ENCODE results near the gene CDK5RAP2.

Gene CDK5RAP2

DNA sequence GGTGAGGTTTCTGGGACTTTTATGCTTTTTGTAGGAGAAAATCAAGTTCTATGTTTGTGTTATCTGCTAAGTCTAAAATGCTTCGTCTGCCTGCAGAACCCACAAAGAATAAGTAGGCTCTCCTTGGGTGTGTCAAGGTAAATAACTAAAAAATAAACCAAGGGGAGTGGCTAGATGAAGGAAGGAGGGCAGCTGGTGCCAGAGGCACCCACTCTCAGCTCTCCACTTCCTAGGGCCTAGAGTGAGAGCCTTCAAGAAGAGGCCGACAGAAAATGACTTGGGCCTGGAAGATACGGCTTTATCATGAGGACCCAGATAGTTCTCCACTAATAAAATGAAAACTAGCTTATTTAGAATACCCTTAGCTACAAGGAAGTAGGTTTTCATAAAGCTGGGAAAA is 147.4 kb downstream of the CDK5RAP2 start:
- no peak for DNase-seq

DNA sequence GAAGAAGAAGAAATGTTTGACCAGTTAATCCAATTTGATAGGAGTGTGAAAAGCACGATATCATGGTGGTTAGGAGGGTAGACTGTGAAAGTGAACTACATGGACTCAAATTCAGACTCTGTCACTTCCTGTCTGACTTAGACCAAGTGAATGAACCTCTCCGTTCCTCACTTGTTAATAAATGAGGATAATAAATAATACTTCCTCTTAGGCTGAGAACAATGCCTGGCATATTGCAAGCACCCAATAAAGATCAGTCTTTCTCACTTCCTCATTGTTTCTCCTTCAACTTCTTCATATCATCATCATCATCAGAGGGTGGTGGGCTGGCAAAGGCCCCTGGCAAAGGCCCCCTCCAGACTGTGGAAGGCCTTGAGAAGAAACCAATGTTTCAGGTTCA is 148.7 kb downstream of the CDK5RAP2 start:
- no peak for DNase-seq

DNA sequence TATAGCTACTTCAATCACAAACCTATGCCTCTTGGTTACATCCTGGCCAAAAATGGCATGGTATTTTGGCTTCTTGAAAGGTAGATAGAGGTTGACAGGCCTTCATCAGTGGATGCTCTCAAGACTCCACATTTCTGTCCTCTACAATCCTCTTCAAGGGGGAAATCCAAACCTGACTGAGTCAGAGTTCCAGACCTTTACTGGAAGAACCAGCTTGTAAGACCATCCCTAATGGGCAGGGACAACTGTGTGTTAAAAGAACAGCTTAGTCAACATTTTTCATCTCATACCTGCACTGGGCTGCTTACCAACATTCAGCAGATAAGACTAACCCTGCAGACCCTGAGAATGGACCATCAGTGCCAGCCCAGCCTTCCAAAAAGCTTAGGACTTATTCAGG is 155.7 kb downstream of the CDK5RAP2 start:
- DNase-seq: no peak

DNA sequence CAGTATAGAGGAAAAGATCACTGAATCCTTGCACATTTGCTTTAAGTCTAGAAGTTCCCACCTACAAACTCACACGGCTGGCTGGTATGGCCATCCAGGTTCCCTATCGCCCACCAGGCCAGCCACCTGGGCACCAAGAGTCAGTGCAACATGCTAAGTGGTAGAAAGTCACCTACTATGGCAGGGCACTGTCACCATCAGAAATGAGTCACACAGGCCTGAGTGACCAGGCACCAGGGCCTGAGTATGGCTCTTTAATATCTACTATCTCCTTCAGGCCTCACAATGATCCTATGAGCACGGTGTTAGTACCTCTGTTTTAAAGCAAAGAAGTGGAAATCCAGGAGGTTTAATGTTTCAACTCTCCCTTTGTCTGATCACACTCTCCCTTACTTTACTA is 156.2 kb downstream of the CDK5RAP2 start:
- DNase-seq: no peak

DNA sequence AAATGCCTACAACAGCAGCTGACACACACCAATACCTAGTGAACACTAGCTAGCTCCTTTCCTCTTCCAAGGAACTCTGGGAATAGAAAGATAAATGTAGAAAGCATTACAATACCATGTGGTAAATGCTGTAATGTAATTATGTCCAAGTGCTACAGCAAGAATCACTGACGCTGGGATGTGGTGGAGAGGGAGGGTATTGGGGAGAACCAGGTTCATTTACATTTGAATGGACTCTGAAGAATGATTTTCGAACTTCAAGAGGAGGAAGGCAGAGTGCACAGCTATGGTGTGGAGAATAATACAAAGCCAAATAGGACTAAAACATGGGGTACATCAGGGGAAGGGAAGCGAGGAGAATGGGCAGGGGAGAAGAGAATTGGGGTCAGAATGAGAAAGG is 158.0 kb downstream of the CDK5RAP2 start:
- no peak for DNase-seq

DNA sequence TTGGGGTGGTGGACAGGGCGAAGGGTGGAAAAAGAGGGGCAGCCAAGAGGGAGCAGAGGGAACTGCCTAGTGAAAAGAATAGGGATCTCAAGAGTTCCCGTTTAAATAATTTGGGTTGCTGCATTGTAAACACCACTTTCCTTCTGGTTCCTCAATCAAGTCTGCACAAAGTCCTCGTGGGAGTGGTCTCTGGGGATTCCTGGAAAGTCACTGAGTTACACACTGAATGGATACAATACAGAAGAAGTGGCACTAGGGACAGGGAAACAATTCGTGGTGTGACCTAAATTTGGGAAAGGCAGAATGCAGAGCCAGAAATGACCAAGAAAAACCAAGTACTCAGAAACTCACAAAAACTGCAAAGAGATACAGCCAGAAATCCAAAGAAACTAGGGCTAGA is 161.7 kb downstream of the CDK5RAP2 start:
- DNase-seq: no peak

DNA sequence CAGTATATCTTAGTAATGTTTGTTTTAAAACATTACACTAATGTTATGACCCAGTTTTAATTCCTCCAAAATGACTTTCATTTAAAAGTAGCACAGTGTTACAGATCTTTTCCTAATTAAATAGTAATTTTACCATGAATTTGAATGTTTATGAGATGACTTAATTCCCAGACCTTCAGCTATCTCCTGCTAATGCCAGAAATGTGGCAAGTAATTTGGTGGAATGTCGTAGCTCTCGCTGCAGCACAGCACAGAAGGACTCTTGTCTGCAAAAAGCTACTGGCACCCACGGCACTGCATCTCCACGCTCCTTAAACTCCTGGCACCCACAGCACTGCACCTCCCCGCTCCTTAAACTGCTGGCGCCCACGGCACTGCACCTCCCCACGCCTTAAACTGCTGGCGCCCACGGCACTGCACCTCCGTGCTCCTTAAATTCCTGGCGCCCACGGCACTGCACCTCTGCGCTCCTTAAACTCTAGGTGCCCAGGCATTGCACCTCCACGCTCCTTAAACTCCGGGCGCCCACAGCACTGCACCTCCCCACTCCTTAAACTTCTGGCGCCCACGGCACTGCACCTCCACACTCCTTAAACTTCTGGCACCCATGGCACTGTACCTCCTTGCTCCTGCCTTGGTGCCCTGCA is 163.1 kb downstream of the CDK5RAP2 start:
- DNase-seq: no peak

DNA sequence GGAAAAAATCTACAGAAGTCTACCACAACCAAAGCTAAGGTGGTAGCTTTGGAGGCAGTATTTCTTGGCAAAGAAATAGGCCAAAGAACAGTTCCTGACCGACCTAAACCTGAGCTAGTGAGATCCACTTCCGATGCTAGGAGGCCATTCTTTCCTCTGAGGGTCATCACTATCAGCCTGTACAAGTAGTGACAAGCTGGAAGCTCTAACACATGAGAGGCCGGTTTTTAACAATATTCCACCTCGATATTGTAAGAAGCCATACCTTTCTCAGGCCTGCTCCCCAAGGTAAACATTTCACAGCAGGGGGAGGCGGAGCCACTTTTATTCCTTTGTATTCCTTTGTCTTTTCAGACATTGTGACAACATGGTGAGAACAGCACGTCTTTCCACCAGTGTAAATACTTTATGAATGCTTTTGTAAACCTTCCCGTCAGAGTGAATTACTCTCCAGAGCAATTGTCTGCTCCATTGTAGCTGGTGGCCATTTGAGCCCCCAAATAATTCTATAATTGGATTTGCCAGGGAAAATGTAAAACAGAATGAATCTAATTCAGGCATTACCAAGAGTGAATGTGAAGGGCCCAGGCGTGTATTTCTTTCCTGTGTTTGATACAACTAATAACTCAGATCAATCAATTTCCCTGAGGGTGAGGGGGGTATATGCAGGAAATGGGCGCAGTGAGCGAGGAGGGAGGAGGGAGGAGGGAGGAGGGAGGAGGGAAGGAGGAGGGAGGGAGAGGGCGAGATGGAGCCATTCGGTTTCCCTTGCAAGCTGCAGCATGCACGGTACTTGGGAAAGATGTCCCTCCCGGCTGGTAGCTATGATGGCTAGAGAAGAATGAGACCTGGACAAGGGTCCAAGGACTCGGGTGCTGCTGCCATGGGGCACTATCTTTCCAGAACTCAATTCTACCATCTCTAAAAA is 166.6 kb downstream of the CDK5RAP2 start:
- peak; percentile 96 for DNase-seq

DNA sequence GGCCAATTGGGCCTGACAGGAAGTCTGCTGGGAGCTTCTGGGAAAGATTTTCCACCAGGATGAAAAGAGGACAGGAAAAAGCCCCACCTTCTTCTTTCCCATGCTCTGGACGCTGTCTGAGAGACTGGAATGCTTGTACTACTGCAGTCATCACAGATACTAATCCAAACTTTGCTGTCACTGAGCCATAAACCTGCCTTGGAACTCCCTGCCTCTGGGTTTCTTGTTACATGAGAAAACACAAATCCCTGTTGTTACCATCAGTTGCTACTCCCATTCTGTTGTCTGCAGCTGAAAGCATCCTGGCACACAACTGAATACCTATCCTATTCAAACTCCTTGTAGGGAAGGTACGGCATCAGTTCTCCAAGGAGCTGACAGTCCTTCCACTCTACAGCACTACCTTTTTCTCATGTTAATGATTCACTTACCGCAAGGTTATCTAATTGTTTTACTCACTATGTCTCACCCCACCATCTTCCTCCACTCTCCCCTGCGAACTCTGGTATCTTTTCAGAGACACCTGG is 167.5 kb downstream of the CDK5RAP2 start:
- no peak for DNase-seq

DNA sequence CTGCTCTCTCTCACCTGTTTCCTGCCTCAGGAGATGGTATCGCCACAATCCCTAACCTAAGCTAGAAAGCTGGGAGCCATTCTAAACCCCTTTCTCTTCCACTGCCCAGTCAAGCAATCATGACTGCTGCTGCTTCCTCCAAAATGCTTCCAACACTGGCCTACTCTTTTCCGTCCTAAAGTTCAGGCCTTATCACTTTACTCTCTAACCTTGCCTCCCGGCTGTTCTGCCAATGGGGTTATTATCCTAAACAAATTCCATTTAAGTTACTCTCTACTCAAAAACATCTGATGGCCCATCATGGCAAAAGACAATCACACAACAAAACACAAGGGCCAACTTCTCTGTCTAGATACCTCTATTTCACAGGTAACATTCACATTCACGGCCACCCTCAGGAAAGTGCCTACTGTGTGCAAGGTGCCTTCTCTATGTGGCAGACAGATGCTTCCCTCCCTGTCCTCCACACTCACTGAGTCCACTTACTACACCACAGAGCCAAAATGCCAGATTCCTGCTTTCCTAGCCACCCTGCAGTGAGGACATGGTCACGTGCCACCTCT is 168.0 kb downstream of the CDK5RAP2 start:
- no peak for DNase-seq

DNA sequence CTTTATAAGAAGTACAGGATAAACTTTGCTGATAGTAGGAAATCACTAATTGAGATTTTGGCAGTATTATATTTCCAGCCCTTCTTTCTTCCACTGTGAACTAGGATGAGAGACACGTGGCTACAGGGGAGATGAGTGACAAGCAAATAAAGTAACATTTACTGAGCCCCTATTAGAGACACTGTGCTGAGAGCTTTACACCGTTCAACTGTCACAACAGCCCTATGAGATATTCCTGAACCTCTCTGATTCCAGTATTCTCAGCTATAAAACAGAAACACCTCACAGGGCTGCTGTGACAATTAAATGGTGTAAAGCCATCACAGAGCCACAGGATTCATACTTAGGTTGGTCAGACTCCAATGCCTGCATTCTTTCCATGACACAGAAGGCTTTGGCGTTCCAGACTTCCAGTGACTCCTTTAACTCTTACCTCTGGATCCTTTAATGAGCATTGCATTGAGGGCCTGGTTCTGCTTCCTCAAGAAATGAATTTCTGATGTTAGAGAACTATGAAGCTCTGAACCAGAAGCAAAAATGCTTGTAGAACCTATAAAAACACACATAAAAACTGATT is 169.0 kb downstream of the CDK5RAP2 start:
- no peak for DNase-seq

DNA sequence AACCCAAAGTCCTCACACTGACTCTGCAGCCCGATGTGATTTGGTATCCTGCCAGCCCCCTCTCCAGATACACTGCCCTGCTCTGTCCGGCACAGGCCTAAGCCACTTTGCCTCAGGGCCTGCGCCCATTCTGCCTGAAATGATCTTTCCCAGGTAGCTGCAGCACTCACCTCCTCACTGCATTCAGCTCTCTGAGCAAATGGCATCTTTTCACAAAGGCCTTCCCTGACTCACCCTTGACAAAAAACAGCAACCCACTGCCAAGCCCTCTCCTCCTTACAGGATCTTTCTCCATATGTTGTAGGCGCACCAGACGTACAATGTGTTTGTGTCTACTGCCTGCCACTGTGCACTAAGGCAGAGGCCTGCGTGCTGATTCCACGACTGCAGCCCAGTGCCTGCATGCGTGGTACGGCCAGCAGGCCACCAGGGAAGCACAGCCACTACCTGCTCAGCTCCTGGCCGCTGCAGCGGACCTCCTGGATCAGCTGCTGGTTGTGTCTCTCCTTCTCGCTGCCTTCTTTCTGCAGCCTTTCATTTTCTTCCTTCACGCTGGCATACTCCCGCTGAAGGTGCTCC is 171.2 kb downstream of the CDK5RAP2 start:
- DNase-seq: no peak

DNA sequence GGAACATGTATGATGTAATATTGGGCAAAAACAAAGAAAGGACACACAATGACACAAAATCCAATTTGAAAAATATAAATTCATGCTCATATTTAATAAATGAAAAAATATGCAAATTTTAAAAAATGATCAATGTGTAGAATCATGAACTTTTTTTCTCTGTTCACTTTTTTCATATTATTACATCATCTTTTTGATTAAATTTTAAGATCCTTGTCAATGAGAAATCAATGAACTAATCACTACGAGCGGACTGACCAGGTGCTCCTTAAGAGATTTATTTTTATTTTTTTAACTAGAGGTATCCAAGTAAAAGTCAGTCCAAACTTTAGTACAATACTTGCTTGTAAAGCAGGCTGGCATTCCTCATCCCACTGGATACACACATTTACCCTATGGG is 174.1 kb downstream of the CDK5RAP2 start:
- no peak for DNase-seq

DNA sequence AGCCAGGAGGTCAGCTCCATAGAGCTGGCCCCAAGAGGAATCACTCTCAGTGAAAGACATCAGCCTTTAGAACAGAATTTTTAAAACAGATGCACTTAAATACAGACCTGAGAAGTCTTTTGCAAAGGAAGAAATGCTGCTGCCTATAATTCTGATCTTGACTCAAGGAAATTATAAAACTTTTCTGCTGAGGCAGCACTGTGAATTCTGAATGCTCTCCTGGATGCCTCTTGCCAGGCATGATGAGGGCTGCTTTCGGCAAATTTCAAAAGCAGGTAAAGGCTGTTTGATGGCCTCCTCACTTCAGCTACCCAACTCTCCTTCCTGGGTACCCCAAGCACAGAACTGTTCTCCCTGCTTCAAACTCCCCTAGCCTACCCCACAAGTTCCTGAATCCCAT is 174.8 kb downstream of the CDK5RAP2 start:
- no peak for DNase-seq

DNA sequence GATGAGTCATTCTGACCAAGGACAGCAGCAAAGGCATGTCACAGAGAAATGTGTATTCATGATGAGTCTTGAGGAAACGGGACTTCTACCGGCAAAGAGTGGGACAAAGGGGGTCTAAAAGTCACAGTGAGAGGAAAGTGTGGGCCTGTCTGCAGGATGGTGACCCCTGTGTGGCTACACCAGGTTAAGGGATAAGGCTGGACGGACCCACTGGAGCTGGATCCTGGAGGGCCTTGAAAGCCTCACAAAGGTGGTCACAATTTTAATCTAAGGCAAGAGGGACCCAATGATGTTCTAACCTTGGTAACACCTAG is 176.5 kb downstream of the CDK5RAP2 start:
- no peak for DNase-seq

DNA sequence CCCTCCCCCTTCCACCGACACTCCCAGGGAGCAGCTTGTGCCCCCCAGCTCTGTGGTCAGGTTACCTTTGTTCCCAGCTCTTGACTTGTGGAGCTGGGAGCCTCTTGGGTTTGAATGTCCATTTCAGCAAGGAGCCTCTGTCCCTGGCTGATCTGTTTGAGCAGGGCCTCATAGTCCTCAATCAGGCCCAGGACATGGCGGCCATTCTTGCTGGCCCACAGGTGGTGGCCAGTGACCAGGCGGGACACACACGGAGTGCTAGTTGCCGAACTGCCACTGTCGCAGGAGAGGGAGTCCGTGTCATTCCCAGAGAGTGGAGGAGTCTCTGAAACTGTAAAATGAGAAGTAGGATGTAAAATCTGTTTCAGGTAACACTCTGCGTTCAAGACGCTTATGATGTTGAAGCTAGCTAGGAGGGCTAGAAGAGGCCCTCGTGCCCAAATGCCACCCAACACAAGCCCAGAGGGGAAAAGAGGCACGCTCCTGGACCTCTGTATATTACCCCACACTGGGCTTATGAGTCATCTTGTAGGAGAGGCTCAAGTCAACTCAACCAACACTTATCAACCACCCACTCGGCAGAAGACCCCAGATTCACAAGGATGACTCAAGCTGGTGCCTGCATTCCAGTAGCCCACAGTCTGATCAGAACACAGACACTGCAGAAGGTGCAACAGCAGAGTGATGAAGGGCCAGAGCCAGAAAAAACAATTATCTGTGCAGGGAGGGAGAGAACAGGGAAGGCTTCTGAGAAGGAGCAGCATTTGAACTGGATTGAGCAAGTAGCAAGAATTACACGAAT is 177.0 kb downstream of the CDK5RAP2 start:
- DNase-seq: no peak

DNA sequence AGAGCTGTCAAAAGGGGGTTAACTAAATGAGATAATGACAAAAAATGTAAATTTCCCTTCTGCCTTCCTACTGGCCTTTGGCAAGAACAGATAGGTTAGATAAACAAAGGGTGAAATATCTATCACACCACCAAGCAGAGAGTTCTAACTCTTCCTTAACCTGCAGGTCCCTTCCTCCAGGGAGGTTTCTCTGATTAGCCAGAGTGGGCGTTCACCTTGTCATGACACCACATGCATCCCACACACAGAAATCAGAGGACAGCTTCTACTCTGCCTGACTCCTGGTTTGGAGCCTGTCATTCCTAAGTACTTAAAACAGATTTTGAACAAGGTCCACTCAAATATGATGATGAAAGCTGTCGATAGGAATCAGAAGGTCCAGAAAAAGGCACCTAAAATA is 180.0 kb downstream of the CDK5RAP2 start:
- no peak for DNase-seq

DNA sequence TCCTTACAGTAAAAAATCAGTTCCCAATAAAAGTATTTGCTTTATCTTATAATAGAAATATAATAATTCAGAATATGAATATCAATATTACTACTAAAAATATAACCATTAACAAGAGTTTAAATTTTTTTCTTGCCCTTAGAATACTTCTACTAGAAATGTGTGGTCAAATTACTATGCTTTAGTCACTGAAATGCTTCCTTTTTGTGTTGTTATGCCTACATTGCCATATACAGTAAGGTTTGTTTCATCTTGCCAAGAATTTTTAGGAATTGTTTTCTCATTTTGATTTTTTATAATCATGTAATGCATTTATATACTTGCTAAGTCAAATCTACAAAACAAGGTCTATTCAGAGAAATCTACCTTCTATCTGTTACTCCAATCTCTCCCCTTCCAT is 181.7 kb downstream of the CDK5RAP2 start:
- DNase-seq: no peak

DNA sequence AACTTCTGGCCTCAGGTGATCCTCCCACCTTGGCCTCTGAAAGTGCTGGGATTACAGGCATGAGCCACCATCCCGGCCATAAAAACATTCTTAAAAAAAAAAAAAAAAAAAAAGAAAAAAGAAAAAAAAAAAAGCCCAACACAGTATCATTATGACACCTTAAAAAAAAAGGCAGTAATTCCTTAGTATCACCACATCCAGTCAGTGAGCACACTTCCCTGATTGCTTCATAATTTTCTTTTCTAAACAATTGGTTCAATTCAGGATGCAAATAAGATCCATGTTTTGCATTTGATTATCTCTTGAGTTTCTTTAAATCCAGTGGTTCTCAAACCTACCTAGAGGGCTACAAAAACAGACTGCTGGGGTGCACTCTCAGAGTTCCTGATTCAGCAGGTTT is 182.5 kb downstream of the CDK5RAP2 start:
- no peak for DNase-seq

DNA sequence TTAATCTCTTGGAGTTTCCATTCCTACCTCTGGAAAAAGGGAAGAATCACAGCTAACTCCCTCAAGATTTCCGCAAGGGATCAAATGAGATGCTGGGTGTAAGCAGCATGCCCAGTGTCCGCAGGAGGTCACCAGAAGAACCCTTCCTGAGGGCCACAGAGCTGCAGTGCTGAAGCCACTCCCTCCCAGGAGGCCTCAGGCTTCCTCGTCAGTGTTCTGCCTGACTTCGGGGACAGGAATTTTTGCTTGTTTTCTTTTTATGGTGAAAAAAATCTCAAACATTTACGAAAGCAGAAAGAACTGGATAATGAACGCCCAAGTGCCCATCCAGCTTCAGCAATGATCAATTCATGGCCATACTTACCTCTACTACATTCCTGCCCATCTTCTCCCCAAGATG is 183.0 kb downstream of the CDK5RAP2 start:
- DNase-seq: no peak

DNA sequence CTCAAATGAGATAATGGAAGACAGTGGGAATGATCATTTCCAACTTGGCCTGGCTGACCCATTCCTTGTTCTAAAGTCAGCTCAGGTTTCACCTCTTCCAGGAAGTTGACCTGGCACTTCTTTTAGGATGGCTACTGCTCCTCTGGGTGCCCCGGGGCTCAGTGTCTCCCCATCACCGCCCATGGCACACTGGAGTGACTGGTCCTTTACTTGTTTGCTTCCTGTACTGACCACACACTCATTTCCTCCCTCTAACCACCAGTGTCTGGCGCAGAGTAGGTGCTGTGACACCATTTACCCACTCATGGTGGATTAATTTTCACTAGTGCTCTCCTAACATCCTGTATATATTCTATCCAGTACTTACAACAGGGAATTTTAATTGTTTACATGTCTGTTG is 183.5 kb downstream of the CDK5RAP2 start:
- DNase-seq: no peak

DNA sequence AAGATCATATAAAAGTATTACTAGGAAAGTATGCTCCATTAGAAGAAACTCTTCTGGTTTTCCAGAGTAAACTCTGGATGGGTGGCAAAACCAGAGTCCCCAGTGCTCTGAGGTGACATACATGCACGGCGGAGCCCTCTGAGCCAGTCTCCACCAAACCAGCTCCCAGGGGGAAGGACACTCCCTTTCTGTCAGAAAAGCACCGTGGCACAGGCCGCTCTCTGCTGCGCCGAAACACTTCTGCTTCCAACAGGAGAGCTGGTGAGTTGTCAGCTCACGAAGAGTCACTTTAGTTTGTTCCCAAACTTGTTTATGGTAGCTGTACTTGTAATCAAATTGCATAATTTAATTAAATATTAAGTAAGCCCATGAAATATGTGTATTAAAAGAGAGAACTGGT is 184.6 kb downstream of the CDK5RAP2 start:
- DNase-seq: no peak

All from COR-L47 (cell line).